ENCODE results near the gene ZNF385D.

DNA sequence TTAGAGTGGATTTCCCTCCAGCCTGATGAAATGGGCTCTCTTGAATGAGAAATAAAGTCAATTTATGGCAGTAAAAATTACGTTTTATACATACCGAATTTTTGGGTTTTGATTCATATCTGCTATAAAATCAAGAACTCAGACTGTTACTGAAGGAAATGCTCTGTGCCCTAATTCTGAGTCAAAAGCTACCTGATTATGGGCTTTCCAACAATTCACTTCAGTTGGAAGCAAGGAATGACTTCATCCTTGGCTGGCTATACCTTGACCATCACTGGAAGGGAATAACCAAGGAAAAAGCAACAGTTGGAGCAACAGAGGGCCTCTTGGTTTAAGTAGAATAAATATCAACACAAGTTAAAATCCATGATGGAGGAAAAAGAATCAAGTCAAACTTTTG is 88.6 kb downstream of the ZNF385D start:
- TF ChIP-seq CTCF (conservative IDR thresholded peaks at IDR 0.05; ENCODE audit: low read depth, low read length) (no peak), EZH2 (IDR thresholded peaks at IDR 0.05; ENCODE audit: low read length, unreplicated experiment) (no peak)

Measured in PC-3 (cell line).